Neural progenitor cell (in vitro differentiated cells): Measurements from ENCODE around the gene CD300LG. TPM values are rescaled to one million over a fixed set of nuclear protein-coding genes. Genes with fewer than 3 reads are reported as not detected.

Experiments used
- DNase-seq: peaks from one replicate; pipeline ENCODE4 v3.0.0-alpha.2; 2016; ENCODE audit warnings: low spot score
- H2AFZ ChIP-seq: fragments of 200-600 bp; sonication (generic); replicated peaks from 2 replicates; pipeline ENCODE4 v1.6.1; 2016; ENCODE audit warnings: antibody characterized with exemption
- H3F3A ChIP-seq: fragments of 200-600 bp; sonication (generic); 2 replicates; pipeline ENCODE4 v1.6.1; 2016; ENCODE audit warnings: antibody characterized with exemption, low read depth
- H3K27ac ChIP-seq: fragments of 200-600 bp; sonication (generic); 2 replicates; pipeline ENCODE4 v1.5.1; 2016; ENCODE audit warnings: mild to moderate bottlenecking
- H3K27me3 ChIP-seq: fragments of 200-600 bp; sonication (generic); 2 replicates; pipeline ENCODE4 v1.6.1; 2016; ENCODE audit warnings: mild to moderate bottlenecking, moderate library complexity
- H3K36me3 ChIP-seq: fragments of 200-600 bp; sonication (generic); 2 replicates; pipeline ENCODE4 v1.5.1; 2016
- H3K4me1 ChIP-seq: fragments of 200-600 bp; sonication (generic); 2 replicates; pipeline ENCODE4 v1.6.1; 2016; ENCODE audit warnings: mixed run types
- H3K4me2 ChIP-seq: fragments of 200-600 bp; sonication (generic); 2 replicates; pipeline ENCODE4 v1.6.1; 2016
- H3K4me3 ChIP-seq: fragments of 200-600 bp; sonication (generic); 2 replicates; pipeline ENCODE4 v1.5.1; 2016
- H3K79me2 ChIP-seq: fragments of 200-600 bp; sonication (generic); 2 replicates; pipeline ENCODE4 v1.6.1; 2016; ENCODE audit warnings: low read depth
- H3K9ac ChIP-seq: fragments of 200-600 bp; sonication (generic); 2 replicates; pipeline ENCODE4 v1.6.1; 2016
- H3K9me3 ChIP-seq: fragments of 200-600 bp; sonication (generic); 2 replicates; pipeline ENCODE4 v1.5.1; 2016; ENCODE audit warnings: low read depth
- H4K20me1 ChIP-seq: fragments of 200-600 bp; sonication (generic); 2 replicates; pipeline ENCODE4 v1.6.1; 2016; ENCODE audit warnings: low read depth
- H3K27ac Mint-ChIP-seq: 3 replicates; pipeline ENCODE4 v1.8.0; 2021; ENCODE audit warnings: mixed read lengths
- H3K27me3 Mint-ChIP-seq: 2 replicates; pipeline ENCODE4 v1.8.0; 2022; ENCODE audit warnings: low read depth, mild to moderate bottlenecking, inconsistent platforms, moderate library complexity, mixed read lengths; ENCODE audit not compliant: insufficient read depth
- H3K36me3 Mint-ChIP-seq: 3 replicates; pipeline ENCODE4 v1.8.0; 2021; ENCODE audit warnings: mixed read lengths
- H3K4me1 Mint-ChIP-seq: 3 replicates; pipeline ENCODE4 v1.8.0; 2021; ENCODE audit warnings: mixed read lengths
- H3K4me3 Mint-ChIP-seq: 3 replicates; pipeline ENCODE4 v1.8.0; 2021; ENCODE audit warnings: mild to moderate bottlenecking, moderate library complexity, mixed read lengths
- H3K9me3 Mint-ChIP-seq: 3 replicates; pipeline ENCODE4 v1.8.0; 2020; ENCODE audit warnings: mixed read lengths
- CTCF ChIP-seq: fragments of 200-600 bp; sonication (generic); IDR thresholded peaks from 2 replicates; pipeline ENCODE4 v1.5.1; 2017; ENCODE audit warnings: antibody characterized with exemption, mild to moderate bottlenecking
- EZH2 ChIP-seq: fragments of 200-600 bp; sonication (generic); IDR thresholded peaks from 2 replicates; pipeline ENCODE4 v1.6.1; 2017; ENCODE audit warnings: antibody characterized with exemption, mild to moderate bottlenecking, moderate library complexity
- EZH2phosphoT487 ChIP-seq: fragments of 200-600 bp; sonication (generic); IDR thresholded peaks from 2 replicates; pipeline ENCODE4 v1.6.1; 2017; ENCODE audit warnings: antibody characterized with exemption
- total RNA-seq: library from RNA; depleted of rRNA; stranded (reverse); fragments of >200 nt; gene quantifications from 2 replicates; pipeline ENCODE4 v1.2.3, GENCODE V29; 2015; ENCODE audit warnings: low replicate concordance

CD300LG gene
- total RNA-seq, 1 donor from 2014 or later: not detected

- H3K4me2 ChIP-seq: no peak overlapping the region
- Mint-ChIP-seq H3K4me1 (peaks cover 10% of the 10 kb centered on the region), H3K27me3 (peaks cover 11% of the 10 kb centered on the region), H3K36me3 (no peaks in the 10 kb centered on the region), H3K4me3 (no peak overlapping the region), H3K27ac (no peak overlapping the region), H3K9me3 (no peaks in the 10 kb centered on the region)
- H4K20me1 ChIP-seq: no peaks in the 10 kb centered on the region
- TF ChIP-seq EZH2phosphoT487: no peak
- TF ChIP-seq CTCF: no peak
- TF ChIP-seq EZH2: no peak
- no peaks in the 10 kb centered on the region for H3K4me1 ChIP-seq
- H3K36me3 ChIP-seq: no peaks in the 10 kb centered on the region
- no peaks in the 10 kb centered on the region for H3F3A ChIP-seq
- DNase-seq: no peak
- no peaks in the 10 kb centered on the region for H3K27me3 ChIP-seq
- H3K4me3 ChIP-seq: no peak overlapping the region
- no peak overlapping the region for H2AFZ ChIP-seq
- H3K27ac ChIP-seq: no peak overlapping the region
- no peak overlapping the region for H3K9ac ChIP-seq
- no peaks in the 10 kb centered on the region for H3K9me3 ChIP-seq
- H3K79me2 ChIP-seq: no peaks in the 10 kb centered on the region
These were observed 13.2 kb downstream of the CD300LG start for GRCh38 chr17:43860077-43860725.

- Mint-ChIP-seq H3K27me3 (peaks cover 11% of the 10 kb centered on the region), H3K4me3 (no peak overlapping the region), H3K4me1 (peaks cover 10% of the 10 kb centered on the region), H3K36me3 (no peaks in the 10 kb centered on the region), H3K9me3 (no peaks in the 10 kb centered on the region), H3K27ac (no peak overlapping the region)
- no peak overlapping the region for H2AFZ ChIP-seq
- H4K20me1 ChIP-seq: no peaks in the 10 kb centered on the region
- no peak overlapping the region for H3K9ac ChIP-seq
- no peaks in the 10 kb centered on the region for H3K36me3 ChIP-seq
- no peak overlapping the region for H3K4me3 ChIP-seq
- no peaks in the 10 kb centered on the region for H3F3A ChIP-seq
- no peak overlapping the region for H3K27ac ChIP-seq
- no peaks in the 10 kb centered on the region for H3K9me3 ChIP-seq
- TF ChIP-seq CTCF (no peak), EZH2 (no peak), EZH2phosphoT487 (no peak)
- no peak for DNase-seq
- no peaks in the 10 kb centered on the region for H3K27me3 ChIP-seq
- H3K4me2 ChIP-seq: no peak overlapping the region
- H3K4me1 ChIP-seq: no peaks in the 10 kb centered on the region
- H3K79me2 ChIP-seq: no peaks in the 10 kb centered on the region
These were observed 14.1 kb downstream of the CD300LG start for GRCh38 chr17:43860927-43861622.

- no peak overlapping the region for H3K4me3 Mint-ChIP-seq
- Histone ChIP-seq H4K20me1 (no peaks in the 10 kb centered on the region), H3K4me1 (no peaks in the 10 kb centered on the region), H3K9me3 (no peaks in the 10 kb centered on the region), H3K4me3 (no peak overlapping the region), H3K79me2 (no peaks in the 10 kb centered on the region), H2AFZ (no peak overlapping the region), H3K36me3 (no peaks in the 10 kb centered on the region), H3K27me3 (no peaks in the 10 kb centered on the region), H3K9ac (no peak overlapping the region), H3K27ac (no peak overlapping the region), H3F3A (no peaks in the 10 kb centered on the region), H3K4me2 (no peak overlapping the region)
- H3K9me3 Mint-ChIP-seq: no peaks in the 10 kb centered on the region
- H3K27ac Mint-ChIP-seq: no peak overlapping the region
- no peaks in the 10 kb centered on the region for H3K36me3 Mint-ChIP-seq
- TF ChIP-seq EZH2 (no peak), CTCF (no peak), EZH2phosphoT487 (no peak)
- DNase-seq: no peak
- H3K4me1 Mint-ChIP-seq: peaks cover 10% of the 10 kb centered on the region
- H3K27me3 Mint-ChIP-seq: peaks cover 11% of the 10 kb centered on the region
These were observed 15.0 kb downstream of the CD300LG start for GRCh38 chr17:43861960-43862359.
